ENCODE measurements around the gene NUP54. TPM values are rescaled to one million over a fixed set of nuclear protein-coding genes. Genes with fewer than 3 reads are reported as not detected.

Gene NUP54
- total RNA-seq, 1 donor from 2014 or later: 50.8 TPM

DNA sequence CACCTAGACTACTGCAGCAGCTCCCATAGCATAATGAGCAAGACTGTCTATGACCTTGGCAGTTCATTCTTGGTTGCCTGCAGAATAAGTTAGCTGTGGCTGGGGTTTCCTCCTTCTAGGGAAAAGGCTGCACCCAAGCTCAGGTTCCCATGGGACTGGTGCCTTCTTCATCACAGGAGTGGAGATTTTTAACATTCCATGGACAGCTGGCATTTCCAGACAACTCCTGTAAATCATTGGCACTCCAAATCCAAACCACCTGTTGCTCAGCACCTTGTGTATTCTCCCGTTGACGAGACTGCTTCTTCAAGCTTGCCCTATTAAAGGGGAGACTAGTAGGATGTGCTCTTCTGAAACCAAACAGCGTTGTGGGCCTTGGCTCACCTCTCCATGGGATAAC, 7.8 kb upstream of the NUP54 start:
- intact Hi-C loops (cut with DNase I): no loop called here
- DNase-seq (ENCODE audit: low spot score) (no peak), ATAC-seq (no peak)

- intact Hi-C loops (cut with DNase I): no loop called here
- DNase-seq (ENCODE audit: low spot score) (no peak), ATAC-seq (no peak)
These were observed 5.2 kb upstream of the NUP54 start for GRCh38 chr4:76153356-76153755.

DNA sequence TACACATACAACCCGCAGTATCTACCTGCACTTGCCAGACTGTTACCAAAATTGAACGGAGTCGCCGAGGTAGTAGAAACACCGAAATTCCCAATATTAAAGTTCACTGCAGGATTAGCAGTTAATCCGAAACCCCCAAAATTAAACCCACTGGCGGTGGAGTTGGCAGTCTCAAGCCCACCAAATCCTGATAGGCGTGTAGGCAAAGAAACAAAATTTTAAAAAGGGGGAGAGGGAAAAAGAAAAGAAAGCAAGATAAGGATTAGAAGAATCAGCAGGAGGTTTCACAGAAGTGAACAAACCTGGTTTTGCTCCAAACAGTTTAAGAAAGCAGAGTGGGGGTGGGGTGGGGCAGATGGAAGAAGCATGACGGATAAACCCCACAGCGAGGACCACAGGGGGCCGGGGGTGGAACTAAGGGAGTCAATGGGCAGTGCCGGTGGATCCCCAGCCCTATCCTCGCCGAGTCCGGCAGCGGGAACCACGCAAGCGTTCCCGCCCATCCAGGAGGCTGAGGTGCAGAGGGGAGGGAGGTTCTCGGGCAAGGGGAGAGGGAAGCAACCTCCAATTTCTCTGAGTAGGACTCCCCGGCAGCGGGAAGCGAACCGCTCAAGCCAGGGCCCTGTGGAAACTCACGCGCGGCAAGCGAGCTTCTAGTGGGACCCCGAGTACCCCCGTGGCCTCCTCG, 599 bp downstream of the NUP54 start:
- intact Hi-C loops (cut with DNase I): loop anchor here (2.0 kb wide), 1 partner anchor 45 kb away; no protein-coding TSS in a partner anchor
- peak; percentile 74 for ATAC-seq
- peak; percentile 65 for DNase-seq (ENCODE audit: low spot score)

DNA sequence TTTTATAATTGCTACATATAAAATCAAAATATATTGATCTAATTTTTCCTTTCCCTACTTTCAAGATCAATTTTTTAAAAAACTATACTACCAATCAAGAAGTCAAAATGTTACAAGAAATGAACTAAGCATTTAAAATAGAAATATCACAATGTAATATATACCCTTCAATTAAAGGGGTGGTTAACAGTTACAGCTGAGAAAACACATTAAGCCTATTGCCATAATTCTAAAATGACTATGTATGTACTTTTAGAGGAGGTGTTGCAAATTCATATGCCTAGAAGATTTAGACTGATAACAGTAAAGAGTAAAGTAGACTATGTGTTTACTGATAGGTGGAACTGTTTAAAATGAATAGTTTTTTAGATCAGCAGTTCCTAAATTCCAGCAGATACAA, 3.7 kb downstream of the NUP54 start:
- DNase-seq (ENCODE audit: low spot score) (no peak), ATAC-seq (no peak)
- intact Hi-C loops (cut with DNase I): no loop called here

DNA sequence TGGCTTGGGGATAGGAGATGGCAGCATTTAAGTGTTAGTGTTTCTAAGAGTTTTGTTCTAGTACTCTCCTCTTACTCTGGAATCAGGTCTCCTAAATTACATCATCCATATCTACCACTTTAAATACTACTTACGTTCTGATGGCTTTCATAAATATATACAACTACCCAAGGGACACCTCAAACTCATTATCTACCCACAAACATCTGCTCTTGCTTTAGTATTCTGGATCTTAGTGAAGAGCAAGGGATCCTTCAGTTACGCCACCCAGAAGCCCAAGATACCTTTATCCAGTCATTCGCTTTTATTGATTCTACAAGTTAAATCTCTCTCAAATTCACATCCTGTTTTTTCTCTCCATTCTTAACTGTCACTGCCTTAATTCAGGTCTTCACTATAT, 7.0 kb downstream of the NUP54 start:
- intact Hi-C loops (cut with DNase I): no loop called here

DNA sequence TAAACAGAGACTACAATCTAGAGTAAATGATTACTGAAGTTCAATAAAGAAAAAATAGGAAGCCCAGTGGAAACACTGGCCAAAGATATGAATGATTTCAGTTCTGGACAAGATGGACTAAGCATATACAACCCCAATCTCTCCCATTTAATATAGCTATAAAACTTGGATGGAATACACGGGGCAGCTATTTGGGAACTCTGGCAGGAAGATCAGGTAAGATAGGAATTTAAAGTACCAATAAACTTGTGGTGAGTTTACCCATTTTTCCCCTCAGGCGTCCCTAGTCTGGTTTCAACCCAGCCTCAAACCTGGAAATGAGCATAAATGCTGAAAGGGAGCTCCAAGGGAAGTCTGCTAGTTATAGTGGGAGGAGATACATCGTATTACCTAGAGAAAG, 20.4 kb downstream of the NUP54 start:
- no peak for ATAC-seq
- DNase-seq (ENCODE audit: low spot score): no peak
- intact Hi-C loops (cut with DNase I): loop anchor here (2.0 to 5.0 kb wide), 2 partner anchors 31 to 1825 kb away; no protein-coding TSS in a partner anchor

More for the DNA sequence above, 7.0 kb downstream of the NUP54 start:
- DNase-seq (ENCODE audit: low spot score) (no peak), ATAC-seq (no peak)

- no peak for DNase-seq (ENCODE audit: low spot score)
- intact Hi-C loops (cut with DNase I): loop anchor here (2.0 to 5.0 kb wide), 2 partner anchors 29 to 1826 kb away; no protein-coding TSS in a partner anchor
- no peak for ATAC-seq
These were observed 22.4 kb downstream of the NUP54 start for GRCh38 chr4:76125816-76126215.

DNA sequence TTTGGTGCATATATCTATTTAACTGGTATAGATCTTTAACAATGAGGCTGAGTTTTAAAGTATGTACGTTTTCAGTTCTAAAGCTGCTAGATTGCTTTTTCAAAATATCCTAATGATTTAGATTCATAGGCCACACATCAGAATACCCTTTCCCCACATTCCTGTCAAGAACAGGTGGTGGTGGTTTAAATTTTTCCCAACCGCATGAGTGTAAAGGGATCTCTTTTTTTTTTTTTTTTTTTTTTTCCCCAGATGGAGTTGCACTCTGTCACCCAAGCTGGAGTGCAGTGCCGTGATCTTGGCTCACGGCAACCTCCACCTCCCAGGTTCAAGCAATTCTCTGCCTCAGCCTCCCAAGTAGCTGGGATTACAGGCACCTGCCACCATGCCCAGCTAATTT, 28.0 kb downstream of the NUP54 start:
- ATAC-seq: no peak
- intact Hi-C loops (cut with DNase I): no loop called here
- no peak for DNase-seq (ENCODE audit: low spot score)

- DNase-seq (ENCODE audit: low spot score) (no peak), ATAC-seq (no peak)
- intact Hi-C loops (cut with DNase I): no loop called here
These were observed 30.7 kb downstream of the NUP54 start for GRCh38 chr4:76117536-76117935.

- ATAC-seq: no peak
- intact Hi-C loops (cut with DNase I): no loop called here
These were observed 31.4 kb downstream of the NUP54 start for GRCh38 chr4:76116821-76117220.

GRCh38 chr4:76108467-76109181, 39.6 kb downstream of the NUP54 start:
- ATAC-seq (no peak), DNase-seq (ENCODE audit: low spot score) (no peak)
- intact Hi-C loops (cut with DNase I): no loop called here

More at GRCh38 chr4:76116821-76117220, 31.4 kb downstream of the NUP54 start:
- no peak for DNase-seq (ENCODE audit: low spot score)

- intact Hi-C loops (cut with DNase I): no loop called here
- ATAC-seq: no peak
- no peak for DNase-seq (ENCODE audit: low spot score)
These were observed 41.8 kb downstream of the NUP54 start for GRCh38 chr4:76106442-76106841.

DNA sequence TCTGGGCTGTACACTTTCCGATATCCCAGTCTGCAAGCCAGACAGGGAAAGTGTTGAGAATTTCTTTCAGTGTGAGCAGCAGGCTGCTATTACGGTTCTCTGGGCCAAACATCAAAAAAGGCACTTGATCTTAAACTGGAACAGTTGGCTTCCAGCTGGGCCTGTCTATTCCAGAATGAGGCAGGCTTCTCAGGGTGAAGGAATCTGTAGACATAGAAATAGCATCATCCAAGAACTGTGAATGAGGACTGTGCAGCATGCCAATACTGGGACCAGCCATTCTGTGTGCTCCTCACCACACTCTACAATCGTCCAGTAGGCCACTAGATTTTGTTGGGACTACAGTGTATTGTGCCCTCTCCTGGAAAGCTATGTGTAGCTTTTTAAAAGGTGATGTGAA, 42.5 kb downstream of the NUP54 start:
- no peak for ATAC-seq
- no peak for DNase-seq (ENCODE audit: low spot score)
- intact Hi-C loops (cut with DNase I): no loop called here

- intact Hi-C loops (cut with DNase I): loop anchor here (2.0 kb wide), 1 partner anchor 31 kb away; no protein-coding TSS in a partner anchor
- ATAC-seq (no peak), DNase-seq (ENCODE audit: low spot score) (no peak)
These were observed 52.1 kb downstream of the NUP54 start for GRCh38 chr4:76096076-76096475.

- ATAC-seq (no peak), DNase-seq (ENCODE audit: low spot score) (no peak)
- intact Hi-C loops (cut with DNase I): no loop called here
These were observed 52.6 kb downstream of the NUP54 start for GRCh38 chr4:76095568-76095967.

DNA sequence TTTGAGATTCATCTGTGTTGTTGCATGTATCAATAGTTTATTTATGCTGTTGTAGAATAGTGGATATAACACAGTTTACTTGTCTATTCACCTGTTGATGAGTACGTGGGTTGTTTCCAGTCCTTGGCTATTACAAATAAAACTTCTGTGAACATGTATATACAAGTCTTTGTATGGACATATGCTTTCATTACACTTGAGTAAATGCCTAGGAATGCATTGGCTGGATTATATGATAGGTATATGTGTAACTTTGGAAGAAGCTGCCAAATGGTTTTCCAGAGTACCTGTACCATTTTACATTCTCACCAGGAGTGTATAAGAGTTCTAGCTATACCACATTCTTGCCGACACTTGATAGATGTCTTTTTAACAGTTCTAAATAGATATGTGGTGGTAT, 57.1 kb downstream of the NUP54 start:
- DNase-seq (ENCODE audit: low spot score) (no peak), ATAC-seq (no peak)
- intact Hi-C loops (cut with DNase I): no loop called here

DNA sequence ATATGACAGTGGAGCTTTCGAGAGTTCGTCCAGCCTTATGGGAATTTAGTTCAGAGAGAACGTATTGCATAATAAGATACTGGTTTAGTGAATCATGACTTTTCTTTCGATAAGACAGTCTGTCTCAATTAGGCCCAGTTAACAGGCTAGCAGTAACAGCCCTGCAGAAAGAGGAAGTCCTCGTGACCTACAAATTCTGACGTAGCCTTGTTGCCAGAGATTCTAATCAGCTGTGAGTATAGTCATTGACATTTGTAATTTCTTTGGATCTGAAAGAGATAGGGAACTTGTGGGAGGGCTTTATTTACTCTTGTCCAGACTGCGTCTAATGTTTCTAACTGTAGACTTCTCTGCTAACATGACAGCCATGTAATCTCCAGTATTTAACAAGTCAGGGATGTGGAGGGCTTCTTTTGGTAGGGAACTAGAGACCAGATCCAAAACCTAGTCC, 57.9 kb downstream of the NUP54 start:
- intact Hi-C loops (cut with DNase I): no loop called here
- ATAC-seq (peak; percentile 73), DNase-seq (ENCODE audit: low spot score) (no peak)

GRCh38 chr4:76088719-76089118, 59.5 kb downstream of the NUP54 start:
- ATAC-seq: no peak
- intact Hi-C loops (cut with DNase I): no loop called here
- no peak for DNase-seq (ENCODE audit: low spot score)

DNA sequence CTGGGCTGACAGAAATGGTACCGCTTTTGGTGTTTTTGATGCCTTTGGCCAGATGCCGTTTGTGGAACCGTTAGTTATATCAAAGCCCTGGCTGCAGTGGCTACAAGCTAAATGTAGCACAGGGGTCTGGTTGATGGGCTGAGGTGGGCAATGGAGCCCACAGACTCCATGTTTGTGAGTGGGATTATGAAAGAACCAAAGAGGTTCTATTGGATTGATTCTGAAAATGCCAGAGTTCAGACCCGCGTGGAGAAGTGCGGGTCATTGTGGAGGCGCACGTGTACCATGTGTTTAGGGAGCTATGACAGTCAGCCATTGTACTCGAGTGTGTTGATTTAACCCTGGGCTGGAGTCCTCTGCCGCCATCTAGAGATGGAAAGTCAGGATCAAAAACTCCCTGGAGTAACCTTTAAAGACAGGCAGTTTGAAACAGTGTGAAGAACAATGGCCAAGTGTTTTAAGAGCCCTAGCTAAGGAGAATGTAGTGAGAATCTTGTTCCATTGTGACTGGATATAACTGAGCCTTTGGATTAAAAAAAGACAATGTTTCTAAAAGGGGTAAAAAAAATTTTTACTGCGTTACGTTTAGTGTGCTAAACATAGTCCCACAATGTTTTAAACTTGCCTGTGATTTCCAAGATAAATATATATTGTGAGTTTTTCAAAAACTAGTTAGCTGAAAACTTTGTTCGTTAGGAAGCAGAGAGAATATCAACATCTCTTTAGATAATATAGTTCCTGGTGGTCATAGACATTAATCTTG, 61.0 kb downstream of the NUP54 start:
- ATAC-seq (peak; percentile 94), DNase-seq (ENCODE audit: low spot score) (peak; percentile 67)
- intact Hi-C loops (cut with DNase I): no loop called here

DNA sequence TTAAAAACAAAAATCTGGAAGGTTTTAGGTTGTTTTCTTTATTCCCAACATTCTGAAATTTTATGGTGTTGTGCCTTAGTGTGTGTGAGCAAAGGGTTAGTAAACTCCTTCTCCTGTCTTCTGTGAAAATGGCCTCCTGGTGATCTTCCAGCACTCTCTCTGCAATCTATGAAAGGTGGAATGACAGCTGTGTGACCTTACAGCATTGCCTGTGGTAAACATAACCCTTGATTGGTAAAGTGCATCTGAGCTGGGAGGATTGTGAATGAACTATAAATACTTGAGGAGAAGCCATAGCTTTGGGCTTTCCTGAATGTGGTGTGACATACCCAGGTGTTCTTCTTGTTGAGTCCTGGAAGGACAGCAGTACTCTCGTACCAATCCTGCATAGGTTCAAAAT, 63.7 kb downstream of the NUP54 start:
- no peak for ATAC-seq
- DNase-seq (ENCODE audit: low spot score): no peak
- intact Hi-C loops (cut with DNase I): no loop called here
